Natural killer cell (primary cell): ENCODE measurements around the gene RBM10. TPM values are rescaled to one million over a fixed set of nuclear protein-coding genes. Genes with fewer than 3 reads are reported as not detected.

Experiments
- ATAC-seq, 3 donors: fragments of 150-1000 bp in 2 of 3; fragments of 200-7000 bp in 1 of 3; cut with Tn5 transposase; 1 replicate in 1 of 3; 2 replicates in 2 of 3; pipeline ENCODE4 v1.10.0; 2021; ENCODE audit warnings: mild to moderate bottlenecking in 2 of 3, moderate library complexity in 2 of 3
- DNase-seq, 2 donors: peaks; one replicate each; pipeline versions ENCODE4 v3.0.0 to v3.0.0-alpha.2; 2013 to 2021; ENCODE audit warnings: mixed read lengths in 1 of 2
- H3K27ac ChIP-seq: one replicate; pipeline ENCODE4 v1.5.1; 2013; ENCODE audit warnings: mild to moderate bottlenecking, low read length
- H3K27me3 ChIP-seq: one replicate; pipeline ENCODE4 v1.6.1; 2013; ENCODE audit warnings: low read length; ENCODE audit not compliant: control insufficient read depth, insufficient read depth
- H3K36me3 ChIP-seq: one replicate; pipeline ENCODE4 v1.6.1; 2013; ENCODE audit warnings: low read length; ENCODE audit not compliant: control insufficient read depth, insufficient read depth
- H3K4me1 ChIP-seq: one replicate; pipeline ENCODE4 v1.6.1; 2013; ENCODE audit warnings: low read length; ENCODE audit not compliant: control insufficient read depth, insufficient read depth
- H3K4me3 ChIP-seq: one replicate; pipeline ENCODE4 v1.5.1; 2013; ENCODE audit warnings: low read length
- H3K9me3 ChIP-seq: one replicate; pipeline ENCODE4 v1.6.1; 2013; ENCODE audit warnings: low read length; ENCODE audit not compliant: control insufficient read depth, insufficient read depth
- H3K27ac Mint-ChIP-seq, 2 donors: one replicate each; pipeline ENCODE4 v1.8.0; 2022; ENCODE audit warnings: mild to moderate bottlenecking in 2 of 2, mixed read lengths in 2 of 2, moderate library complexity in 1 of 2
- H3K27me3 Mint-ChIP-seq, 2 donors: one replicate each; pipeline ENCODE4 v1.8.0; 2022; ENCODE audit warnings: low read depth in 2 of 2, mixed read lengths in 2 of 2
- H3K36me3 Mint-ChIP-seq: one replicate; pipeline ENCODE4 v1.8.0; 2022; ENCODE audit warnings: mixed read lengths
- H3K4me1 Mint-ChIP-seq, 2 donors: one replicate each; pipeline ENCODE4 v1.8.0; 2022; ENCODE audit warnings: mixed read lengths in 2 of 2
- H3K4me3 Mint-ChIP-seq: one replicate; pipeline ENCODE4 v1.8.0; 2022; ENCODE audit warnings: mild to moderate bottlenecking, moderate library complexity, mixed read lengths
- H3K9me3 Mint-ChIP-seq, 2 donors: one replicate each; pipeline ENCODE4 v1.8.0; 2022; ENCODE audit warnings: mixed read lengths in 2 of 2
- WGBS: methylation state at CpG from one replicate; pipeline ENCODE4 v1.1.7; 2013; ENCODE audit warnings: missing lambda C conversion rate; ENCODE audit not compliant: insufficient coverage; 5-methylcytosine and 5-hydroxymethylcytosine counted together
- intact Hi-C: fragments of 100-400 bp; cut with micrococcal nuclease; formaldehyde crosslinking; loops from one replicate; pipeline ENCODE4 v1.14.2; 2022
- total RNA-seq, 4 donors: library from RNA; stranded (reverse); fragments of 120-200 nt in 1 of 4; gene quantifications; one replicate each; pipeline versions ENCODE4 v1.2.3 to v1.2.4, GENCODE V29; 2013 to 2022
- TF ChIP-seq, protein P1 (sequence below): fragments of 200-600 bp; IDR thresholded peaks from one replicate; pipeline ENCODE4 v1.8.0; 2022; ENCODE audit warnings: antibody characterized with exemption

RBM10 gene
- total RNA-seq, 3 donors from 2014 or later (not counting 1 experiment from before 2014, with no cell fraction given): 37.5 to 43.7 (median 39.4) TPM

DNA sequence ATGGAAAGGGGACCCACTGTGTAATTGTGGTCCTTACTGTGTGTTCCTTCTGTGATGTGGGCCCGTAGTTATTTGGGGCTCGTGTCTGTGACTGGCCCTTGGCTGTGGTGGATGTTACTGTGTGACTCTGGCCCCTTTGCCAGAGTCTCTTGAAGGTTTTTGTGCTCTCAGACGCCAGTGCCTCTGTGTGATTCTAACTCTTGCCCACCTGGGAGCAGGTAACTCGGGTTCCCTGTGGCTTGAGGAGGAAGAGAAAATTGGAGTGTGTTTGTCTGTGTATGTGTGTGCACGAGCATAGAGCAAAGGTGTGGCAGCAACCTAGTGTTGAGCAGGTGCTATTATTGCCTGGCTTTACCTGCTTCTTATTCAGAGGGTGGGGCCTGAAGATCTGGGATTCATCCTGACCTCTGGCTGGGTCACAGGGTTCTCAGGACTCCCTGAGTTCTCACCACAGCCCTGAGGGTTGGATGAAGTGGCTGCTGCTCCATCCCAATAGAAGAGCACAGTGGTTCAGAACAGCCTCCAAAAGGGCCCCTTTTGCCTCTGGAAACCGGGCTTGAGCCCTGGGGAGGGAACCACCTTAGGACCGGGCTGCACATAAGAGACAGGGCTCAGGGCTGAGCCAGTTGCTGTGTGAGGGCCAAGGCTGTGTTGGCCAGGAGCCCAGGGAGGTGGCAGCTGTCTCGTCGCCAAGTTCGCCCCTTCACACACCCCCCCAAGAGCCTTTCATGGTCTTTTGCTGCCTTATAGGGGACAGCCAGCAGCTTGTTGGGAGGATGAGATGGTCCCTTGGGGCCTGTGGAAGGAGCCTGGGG lies 1.3 kb downstream of the RBM10 start:
- peak overlapping the region; percentile 94 for H3K4me3 ChIP-seq
- peaks cover 32% of the 10 kb centered on the region for H3K4me1 ChIP-seq
- ATAC-seq: no peak
- 9% methylated on average over 7 of the region's 10 CpGs for whole genome bisulfite sequencing
- H3K4me3 Mint-ChIP-seq: peak overlapping the region; percentile 94
- H3K36me3 ChIP-seq: no peaks in the 10 kb centered on the region
- no peaks in the 10 kb centered on the region for H3K27me3 ChIP-seq
- H3K27ac ChIP-seq: no peak overlapping the region
- peaks cover 14 to 38% of the 10 kb centered on the region in 2 donors for H3K4me1 Mint-ChIP-seq
- no peaks in the 10 kb centered on the region for H3K36me3 Mint-ChIP-seq
- H3K27me3 Mint-ChIP-seq: no peaks in the 10 kb centered on the region
- DNase-seq: no peak
- TF ChIP-seq, protein P1, sequence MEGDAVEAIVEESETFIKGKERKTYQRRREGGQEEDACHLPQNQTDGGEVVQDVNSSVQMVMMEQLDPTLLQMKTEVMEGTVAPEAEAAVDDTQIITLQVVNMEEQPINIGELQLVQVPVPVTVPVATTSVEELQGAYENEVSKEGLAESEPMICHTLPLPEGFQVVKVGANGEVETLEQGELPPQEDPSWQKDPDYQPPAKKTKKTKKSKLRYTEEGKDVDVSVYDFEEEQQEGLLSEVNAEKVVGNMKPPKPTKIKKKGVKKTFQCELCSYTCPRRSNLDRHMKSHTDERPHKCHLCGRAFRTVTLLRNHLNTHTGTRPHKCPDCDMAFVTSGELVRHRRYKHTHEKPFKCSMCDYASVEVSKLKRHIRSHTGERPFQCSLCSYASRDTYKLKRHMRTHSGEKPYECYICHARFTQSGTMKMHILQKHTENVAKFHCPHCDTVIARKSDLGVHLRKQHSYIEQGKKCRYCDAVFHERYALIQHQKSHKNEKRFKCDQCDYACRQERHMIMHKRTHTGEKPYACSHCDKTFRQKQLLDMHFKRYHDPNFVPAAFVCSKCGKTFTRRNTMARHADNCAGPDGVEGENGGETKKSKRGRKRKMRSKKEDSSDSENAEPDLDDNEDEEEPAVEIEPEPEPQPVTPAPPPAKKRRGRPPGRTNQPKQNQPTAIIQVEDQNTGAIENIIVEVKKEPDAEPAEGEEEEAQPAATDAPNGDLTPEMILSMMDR: no peak
- peak overlapping the region; percentile 93 to 100 for H3K27ac Mint-ChIP-seq
- H3K9me3 ChIP-seq: no peaks in the 10 kb centered on the region
- intact Hi-C loops: no loop called here
- no peaks in the 10 kb centered on the region for H3K9me3 Mint-ChIP-seq

DNA sequence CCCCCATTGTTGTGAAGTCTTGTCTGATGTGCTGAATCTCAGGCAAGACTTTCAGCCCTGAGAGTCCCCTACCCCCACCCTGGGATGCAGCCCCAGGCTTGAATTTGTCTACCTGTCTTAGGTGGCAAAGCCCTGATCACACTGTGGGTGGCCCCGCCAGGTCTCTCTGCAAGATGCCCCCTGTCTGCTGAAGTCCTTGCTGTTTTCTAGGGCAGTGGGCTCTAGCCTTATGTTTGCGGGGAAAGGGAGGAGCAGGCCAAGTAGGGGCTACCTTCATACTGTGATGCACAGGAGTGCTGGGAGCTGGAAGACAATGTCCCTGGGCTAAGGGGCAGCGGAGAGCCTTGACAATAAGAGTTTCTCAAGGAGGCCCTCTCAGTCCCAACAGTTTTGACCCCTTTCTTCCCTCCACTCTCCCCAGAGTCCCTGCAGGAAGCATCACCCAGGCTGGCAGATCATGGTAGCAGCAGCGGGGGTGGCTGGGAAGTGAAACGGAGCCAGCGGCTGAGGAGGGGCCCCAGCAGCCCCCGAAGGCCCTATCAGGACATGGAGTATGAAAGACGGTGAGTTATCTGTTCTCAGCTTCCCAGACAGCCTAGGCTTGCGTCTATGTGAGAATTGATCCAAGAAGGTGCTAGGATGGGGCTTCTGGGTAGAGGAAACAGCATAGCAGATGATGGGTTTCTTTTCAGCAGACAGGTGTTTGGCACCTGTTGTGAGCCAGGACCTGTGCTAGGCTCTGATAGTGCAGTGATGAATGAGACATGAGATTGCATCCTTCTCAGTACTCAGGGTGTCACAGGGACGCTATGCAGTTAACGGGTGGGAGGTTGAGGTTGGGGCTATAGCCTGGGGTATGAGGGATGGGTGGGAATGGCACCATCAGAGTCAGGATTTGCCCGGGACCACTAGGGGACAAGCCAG lies 2.2 kb downstream of the RBM10 start:
- Histone ChIP-seq H3K27ac (no peak overlapping the region), H3K4me3 (no peak overlapping the region), H3K36me3 (no peaks in the 10 kb centered on the region), H3K27me3 (no peaks in the 10 kb centered on the region), H3K9me3 (no peaks in the 10 kb centered on the region), H3K4me1 (peaks cover 32% of the 10 kb centered on the region)
- Mint-ChIP-seq H3K4me1 (peaks cover 14 to 38% of the 10 kb centered on the region in 2 donors), H3K4me3 (no peak overlapping the region), H3K27ac (peak overlapping the region; percentile 56 to 57), H3K9me3 (no peaks in the 10 kb centered on the region), H3K36me3 (no peaks in the 10 kb centered on the region), H3K27me3 (no peaks in the 10 kb centered on the region)
- TF ChIP-seq, protein P1: no peak
- no peak for ATAC-seq
- no peak for DNase-seq
- WGBS: 84% methylated on average over 12 of the region's 12 CpGs
- intact Hi-C loops: no loop called here

DNA sequence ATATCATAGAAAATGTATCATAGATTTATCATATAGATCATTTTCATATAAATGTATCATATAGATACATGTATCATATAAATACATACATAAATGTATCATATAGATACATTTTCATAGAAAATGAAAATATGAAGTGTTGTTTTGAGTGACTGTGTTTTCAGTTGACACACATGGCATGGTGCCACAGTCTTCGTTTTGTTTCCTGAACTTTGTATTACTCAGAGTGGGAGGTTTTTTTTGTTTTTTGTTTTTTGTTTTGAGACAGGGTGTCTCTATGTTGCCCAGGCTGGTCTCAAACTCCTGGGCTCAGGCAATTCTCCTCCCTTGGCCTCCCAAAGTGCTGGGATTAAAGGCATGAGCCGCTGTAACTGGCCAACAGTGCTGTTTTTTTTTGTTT lies 3.9 kb downstream of the RBM10 start:
- no peak for DNase-seq

More for the DNA sequence above, 3.9 kb downstream of the RBM10 start:
- Mint-ChIP-seq H3K9me3 (no peaks in the 10 kb centered on the region), H3K27ac (no peak overlapping the region), H3K4me1 (peaks cover 14 to 27% of the 10 kb centered on the region in 2 donors), H3K4me3 (no peak overlapping the region), H3K36me3 (no peaks in the 10 kb centered on the region), H3K27me3 (no peaks in the 10 kb centered on the region)
- Histone ChIP-seq H3K4me1 (peaks cover 24% of the 10 kb centered on the region), H3K36me3 (no peaks in the 10 kb centered on the region), H3K27me3 (no peaks in the 10 kb centered on the region), H3K27ac (no peak overlapping the region), H3K9me3 (no peaks in the 10 kb centered on the region), H3K4me3 (no peak overlapping the region)
- 13% methylated on average over 1 of the region's 2 CpGs for WGBS
- no peak for ATAC-seq
- TF ChIP-seq, protein P1: no peak
- intact Hi-C loops: no loop called here
